K562 (cell line): ENCODE measurements around the gene MRPS35. TPM values are rescaled to one million over a fixed set of nuclear protein-coding genes. Genes with fewer than 3 reads are reported as not detected.

Source experiments
- ATAC-seq: fragments of 200-7000 bp; cut with Tn5 transposase; 3 replicates; pipeline ENCODE4 v1.9.1; 2020; ENCODE audit warnings: moderate library complexity
- BruUV-seq: library from RNA; stranded (reverse); fragments of 400-500 nt; replicated peaks from 2 replicates; lab custom pipeline; 2021; lab: Mats Ljungman, UMichigan
- CTCF ChIA-PET: fragments of 300-600 bp; formaldehyde crosslinking; extraction: SDS; loops from one replicate; lab custom pipeline; 2021; ENCODE audit warnings: low intra/inter-chr PET ratio; lab: Yijun Ruan, JAX
- POLR2A ChIA-PET: fragments of 300-600, 350-650 bp; sonication (Branson Sonifier 250); formaldehyde crosslinking; extraction: SDS; loops from one replicate; lab custom pipeline; 2021; ENCODE audit warnings: antibody characterized with exemption, inconsistent platforms; lab: Yijun Ruan, JAX
- DNase-seq, 4 experiments: peaks; one replicate each; pipeline versions ENCODE4 v3.0.0 to v3.0.0-alpha.2; 2011 to 2018; ENCODE audit warnings: low spot score in 3 of 4, mixed read lengths in 3 of 4; ENCODE audit errors: extremely low read depth in 1 of 4
- FAIRE-seq: peaks from 2 replicates; lab custom pipeline; 2011; peaks lifted over from hg19 to GRCh38; lab: Jason Lieb, UNC
- H2AFZ ChIP-seq: 2 replicates; pipeline ENCODE4 v1.6.0; 2011; ENCODE audit warnings: low read depth, low read length, control low read depth, inconsistent platforms
- H3K27ac ChIP-seq: fragments of 200-600 bp; 3 replicates; pipeline ENCODE4 v1.8.0; 2011; ENCODE audit warnings: low read depth, mild to moderate bottlenecking, control low read depth, inconsistent platforms, low read length, moderate library complexity, mixed read lengths; ENCODE audit errors: extremely low read depth
- H3K27me3 ChIP-seq, 2 experiments: fragments of 300-600 bp in 1 of 2; 2 replicates in 1 of 2; 3 replicates in 1 of 2; pipeline versions ENCODE4 v1.6.0 to v1.8.0; 2011; ENCODE audit warnings: inconsistent platforms in 2 of 2, low read length in 2 of 2, mild to moderate bottlenecking in 1 of 2, mixed read lengths in 1 of 2, moderate library complexity in 1 of 2; ENCODE audit not compliant: control insufficient read depth in 2 of 2, insufficient read depth in 2 of 2
- H3K36me3 ChIP-seq: fragments of 300-600 bp; 3 replicates; pipeline ENCODE4 v1.8.0; 2011; ENCODE audit warnings: mild to moderate bottlenecking, low read length, inconsistent platforms; ENCODE audit not compliant: control insufficient read depth, insufficient read depth
- H3K4me1 ChIP-seq, 2 experiments: fragments of 200-600 bp in 1 of 2; replicated peaks in 1 of 2; 2 replicates in 1 of 2; 3 replicates in 1 of 2; pipeline versions ENCODE4 v1.5.1 to v1.8.0; 2011; ENCODE audit warnings: inconsistent platforms in 2 of 2, low read length in 2 of 2, mild to moderate bottlenecking in 1 of 2, mixed read lengths in 1 of 2, moderate library complexity in 1 of 2; ENCODE audit not compliant: control insufficient read depth in 2 of 2, insufficient read depth in 2 of 2
- H3K4me2 ChIP-seq: 2 replicates; pipeline ENCODE4 v1.6.1; 2011; ENCODE audit warnings: low read length, control low read depth, inconsistent platforms, mixed read lengths; ENCODE audit not compliant: insufficient read depth
- H3K4me3 ChIP-seq: fragments of 200-600 bp; sonication (generic), shearing (Covaris generic); 2 replicates; pipeline ENCODE4 v1.5.1; 2016; ENCODE audit warnings: control low read depth, inconsistent platforms
- H3K79me2 ChIP-seq: fragments of 200-600 bp; 3 replicates; pipeline ENCODE4 v1.8.0; 2011; ENCODE audit warnings: low read length, inconsistent platforms; ENCODE audit not compliant: control insufficient read depth, insufficient read depth
- H3K9ac ChIP-seq, 2 experiments: 2 replicates each; pipeline versions ENCODE4 v1.6.0 to v1.6.1; 2011; ENCODE audit warnings: low read depth in 2 of 2, low read length in 2 of 2, control low read depth in 1 of 2, inconsistent platforms in 1 of 2, mild to moderate bottlenecking in 1 of 2, mixed read lengths in 1 of 2; ENCODE audit not compliant: insufficient read depth in 1 of 2
- H3K9me1 ChIP-seq: one replicate; pipeline ENCODE4 v1.6.0; 2011; ENCODE audit warnings: inconsistent platforms, mild to moderate bottlenecking, low read length, moderate library complexity; ENCODE audit not compliant: control insufficient read depth, insufficient read depth
- H3K9me3 ChIP-seq: replicated peaks from 2 replicates; pipeline ENCODE4 v1.5.1; 2011; ENCODE audit warnings: low read depth, low read length, inconsistent platforms; ENCODE audit not compliant: control insufficient read depth, insufficient read depth
- H4K20me1 ChIP-seq: replicated peaks from 2 replicates; pipeline ENCODE4 v1.6.1; 2011; ENCODE audit warnings: low read length, inconsistent platforms, mixed read lengths; ENCODE audit not compliant: control insufficient read depth, insufficient read depth
- HOMEZ ChIP-seq: fragments of 250-450 bp; sonication (Bioruptor Pico); IDR thresholded peaks from 2 replicates; pipeline ENCODE4 v1.4.0; 2020; ENCODE audit warnings: mild to moderate bottlenecking, moderate library complexity
- ILF3 ChIP-seq: fragments of 450-650 bp; IDR thresholded peaks from 2 replicates; pipeline ENCODE4 v1.6.1; 2018; ENCODE audit warnings: antibody characterized with exemption, mild to moderate bottlenecking, moderate library complexity, borderline replicate concordance
- JUNB ChIP-seq: fragments of 450-650 bp; formaldehyde crosslinking; conservative IDR thresholded peaks from 2 replicates; pipeline ENCODE4 v1.4.0; 2020; ENCODE audit warnings: mild to moderate bottlenecking
- NR3C1 ChIP-seq: sonication (generic); formaldehyde crosslinking; IDR thresholded peaks from 2 replicates; pipeline ENCODE4 v1.8.1; 2022; ENCODE audit warnings: missing genetic modification reagents
- SREBF2 ChIP-seq: sonication (generic); formaldehyde crosslinking; IDR thresholded peaks from 2 replicates; pipeline ENCODE4 v1.4.0; 2020; ENCODE audit warnings: mild to moderate bottlenecking, missing genetic modification reagents
- ZFP1 ChIP-seq: fragments of 450-650 bp; formaldehyde crosslinking; IDR thresholded peaks from 2 replicates; pipeline ENCODE4 v1.4.0; 2020; ENCODE audit warnings: mild to moderate bottlenecking, mixed read lengths
- in situ Hi-C: fragments of 300-500 bp; cut with MboI; formaldehyde crosslinking; loops from 4 replicates; pipeline ENCODE4 v1.15.0; 2018; ENCODE audit warnings: inconsistent platforms, mixed read lengths
- intact Hi-C: fragments of 100-400 bp; cut with micrococcal nuclease; formaldehyde crosslinking; loops from 2 replicates; pipeline ENCODE4 v1.14.2; 2022
- polyA plus RNA-seq, 8 experiments: library from polyadenylated mRNA; depleted of rRNA in 4 of 8; stranded (reverse) in 5 of 8; unstranded in 3 of 8; fragments of >200 nt; fragmentation: Nextera tagmentation in 2 of 8; fragmentation: Illumina TruSeq in 1 of 8; extraction: Ambion mirVana in 2 of 8; extraction: Trizol in 1 of 8; gene quantifications; 2 replicates each; pipeline versions ENCODE4 v1.2.1 to v1.2.3, GENCODE V29; 2011 to 2014; ENCODE audit warnings: inconsistent platforms in 1 of 8, missing spikeins in 1 of 8
- total RNA-seq, 7 experiments: library from RNA; depleted of rRNA in 6 of 7; stranded (reverse); fragments of >200 nt in 6 of 7; fragmentation: Illumina TruSeq in 2 of 7; extraction: Trizol in 2 of 7; gene quantifications; 2 replicates each; pipeline versions ENCODE4 v1.2.1 to v1.2.3, GENCODE V29; 2011 to 2021; ENCODE audit warnings: low replicate concordance in 1 of 7

MRPS35 gene
- total and polyA plus RNA-seq, 9 of the 15 experiments (the other 6 are each of a cell fraction or from before 2014, with no cell fraction given) = 79.0 to 183 (median 114) TPM

- no peak for TF ChIP-seq NR3C1 (CRISPR knock-in tag)
Measured at GRCh38 chr12:27685274-27685673, 25.4 kb upstream of the MRPS35 start (continued).

- POLR2A ChIA-PET = no interaction called here
- no peak for FAIRE-seq
Measured at GRCh38 chr12:27686147-27686546, 24.5 kb upstream of the MRPS35 start.

More at GRCh38 chr12:27686147-27686546, 24.5 kb upstream of the MRPS35 start:
- H3K27ac ChIP-seq = no peak overlapping the region
- CTCF ChIA-PET = no interaction called here
- in situ Hi-C loops (no loop called here), intact Hi-C loops (no loop called here)
- H4K20me1 ChIP-seq = no peaks in the 10 kb centered on the region
- no peaks in the 10 kb centered on the region for H3K36me3 ChIP-seq
- no peaks in the 10 kb centered on the region for H3K4me1 ChIP-seq
- peaks cover 10 to 13% of the 10 kb centered on the region in 2 experiments; a peak in 3 of 5 replicates for H3K27me3 ChIP-seq
- BruUV-seq = no TSS peak
- no peak overlapping the region for H2AFZ ChIP-seq
- no peak overlapping the region for H3K9ac ChIP-seq
- H3K9me3 ChIP-seq = no peaks in the 10 kb centered on the region
- DNase-seq (no peak), ATAC-seq (no peak)
- no peaks in the 10 kb centered on the region for H3K9me1 ChIP-seq
- no peak overlapping the region for H3K4me2 ChIP-seq
- no peak for TF ChIP-seq SREBF2 (CRISPR knock-in tag)
- TF ChIP-seq JUNB (CRISPR knock-in tag) = no peak
- TF ChIP-seq ZFP1 (CRISPR knock-in tag) = no peak
- TF ChIP-seq HOMEZ (CRISPR knock-in tag) = no peak
- no peak for TF ChIP-seq ILF3
- no peak overlapping the region for H3K4me3 ChIP-seq
- no peaks in the 10 kb centered on the region for H3K79me2 ChIP-seq
